SU-DHL-6 (cell line): ENCODE data around the gene SPECC1.
"Not testable (repeated sequence)": the region's sequence is repeated elsewhere in the genome, so short reads cannot be mapped to it uniquely, and the experiment has no call there.

Experiments used
- EZH2phosphoT487 ChIP-seq: fragments of 200-600 bp; sonication (generic), shearing (Covaris generic); conservative IDR thresholded peaks from 2 replicates; pipeline ENCODE4 v1.6.1; 2018; ENCODE audit warnings: mild to moderate bottlenecking, antibody characterized with exemption, low read length, moderate library complexity, mixed read lengths
- TF ChIP-seq, protein P1 (sequence below): fragments of 200-600 bp; sonication (generic); IDR thresholded peaks from one replicate; pipeline ENCODE4 v1.5.1; 2017; ENCODE audit warnings: antibody characterized with exemption, mild to moderate bottlenecking, low read length, moderate library complexity; ENCODE audit not compliant: insufficient read depth, poor library complexity, severe bottlenecking

DNA sequence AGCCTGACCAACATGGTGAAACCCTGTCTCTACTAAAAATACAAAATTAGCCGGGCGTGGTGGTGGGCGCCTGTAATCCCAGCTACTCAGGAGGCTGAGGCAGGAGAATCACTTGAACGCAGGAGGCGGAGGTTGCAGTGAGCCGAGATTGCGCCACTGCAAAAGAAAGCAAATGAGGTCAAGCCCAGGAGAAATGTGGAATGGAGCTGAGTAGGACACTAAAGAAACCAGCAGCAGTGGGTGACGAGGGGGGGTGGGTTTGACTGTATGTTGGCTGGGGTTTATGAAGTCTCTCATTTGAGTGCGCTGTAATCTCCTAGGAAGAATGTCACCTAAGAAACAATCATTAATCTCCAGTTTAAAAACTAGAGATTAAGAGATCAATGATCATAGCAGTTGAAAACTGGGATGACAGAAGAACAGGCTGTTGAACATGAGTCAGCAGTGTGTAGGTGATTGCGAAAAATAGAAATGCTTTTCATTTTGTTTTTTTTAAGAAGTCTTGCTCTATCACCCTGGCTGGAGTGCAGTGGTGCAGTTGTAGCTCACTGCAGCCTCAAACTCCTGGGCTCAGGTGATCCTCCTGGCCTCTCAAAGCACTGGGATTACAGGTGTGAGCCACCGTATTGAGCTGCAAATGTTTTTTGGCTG is 218.7 kb downstream of the SPECC1 start:
- TF ChIP-seq EZH2phosphoT487: not testable (repeated sequence)
- TF ChIP-seq, protein P1, sequence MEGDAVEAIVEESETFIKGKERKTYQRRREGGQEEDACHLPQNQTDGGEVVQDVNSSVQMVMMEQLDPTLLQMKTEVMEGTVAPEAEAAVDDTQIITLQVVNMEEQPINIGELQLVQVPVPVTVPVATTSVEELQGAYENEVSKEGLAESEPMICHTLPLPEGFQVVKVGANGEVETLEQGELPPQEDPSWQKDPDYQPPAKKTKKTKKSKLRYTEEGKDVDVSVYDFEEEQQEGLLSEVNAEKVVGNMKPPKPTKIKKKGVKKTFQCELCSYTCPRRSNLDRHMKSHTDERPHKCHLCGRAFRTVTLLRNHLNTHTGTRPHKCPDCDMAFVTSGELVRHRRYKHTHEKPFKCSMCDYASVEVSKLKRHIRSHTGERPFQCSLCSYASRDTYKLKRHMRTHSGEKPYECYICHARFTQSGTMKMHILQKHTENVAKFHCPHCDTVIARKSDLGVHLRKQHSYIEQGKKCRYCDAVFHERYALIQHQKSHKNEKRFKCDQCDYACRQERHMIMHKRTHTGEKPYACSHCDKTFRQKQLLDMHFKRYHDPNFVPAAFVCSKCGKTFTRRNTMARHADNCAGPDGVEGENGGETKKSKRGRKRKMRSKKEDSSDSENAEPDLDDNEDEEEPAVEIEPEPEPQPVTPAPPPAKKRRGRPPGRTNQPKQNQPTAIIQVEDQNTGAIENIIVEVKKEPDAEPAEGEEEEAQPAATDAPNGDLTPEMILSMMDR: not testable (repeated sequence)
